CD8-positive, alpha-beta memory T cell (primary cell): ENCODE measurements around the gene BTBD19. TPM values are rescaled to one million over a fixed set of nuclear protein-coding genes. Genes with fewer than 3 reads are reported as not detected.
A peak's percentile ranks its signal among the peaks of the same experiment; 100 is the strongest.

Experiments used
- CTCF ChIA-PET: fragments of 350-600 bp; sonication (Branson Sonifier 250); formaldehyde crosslinking; loops from one replicate; lab custom pipeline; 2021; ENCODE audit warnings: antibody characterized with exemption; lab: Charles Lee
- POLR2A ChIA-PET: fragments of 350-600 bp; sonication (Branson Sonifier 250); formaldehyde crosslinking; loops from one replicate; lab custom pipeline; 2021; ENCODE audit warnings: antibody characterized with exemption; lab: Charles Lee
- DNase-seq, 5 donors: peaks; one replicate each; pipeline versions ENCODE4 v3.0.0 to v3.0.0-alpha.2; 2020 to 2022; ENCODE audit warnings: mixed read lengths in 1 of 5
- H3K27ac ChIP-seq: one replicate; pipeline ENCODE4 v1.7.0; 2013; ENCODE audit warnings: low read depth, mild to moderate bottlenecking, low read length, moderate library complexity
- H3K27me3 ChIP-seq: 2 replicates; pipeline ENCODE4 v1.7.0; 2013; ENCODE audit warnings: low read length, mild to moderate bottlenecking; ENCODE audit not compliant: insufficient read depth, poor library complexity, severe bottlenecking
- H3K36me3 ChIP-seq: 2 replicates; pipeline ENCODE4 v1.7.0; 2013; ENCODE audit warnings: mild to moderate bottlenecking, low read length, moderate library complexity; ENCODE audit not compliant: insufficient read depth
- H3K4me1 ChIP-seq: 2 replicates; pipeline ENCODE4 v1.7.0; 2013; ENCODE audit warnings: mild to moderate bottlenecking, low read length, moderate library complexity; ENCODE audit not compliant: insufficient read depth
- H3K4me3 ChIP-seq: 2 replicates; pipeline ENCODE4 v1.7.0; 2013; ENCODE audit warnings: mild to moderate bottlenecking, low read length
- H3K9me3 ChIP-seq: 2 replicates; pipeline ENCODE4 v1.7.0; 2013; ENCODE audit warnings: mild to moderate bottlenecking, low read length
- H3K27ac Mint-ChIP-seq, 8 donors: one replicate each; pipeline ENCODE4 v1.8.0; 2020 to 2021; ENCODE audit warnings: mixed read lengths in 8 of 8, mild to moderate bottlenecking in 6 of 8, inconsistent platforms in 3 of 8, moderate library complexity in 3 of 8
- H3K27me3 Mint-ChIP-seq, 2 donors: one replicate each; pipeline ENCODE4 v1.8.0; 2020 to 2021; ENCODE audit warnings: mixed read lengths in 2 of 2, mild to moderate bottlenecking in 1 of 2, moderate library complexity in 1 of 2
- H3K36me3 Mint-ChIP-seq, 3 donors: one replicate each; pipeline ENCODE4 v1.8.0; 2020 to 2021; ENCODE audit warnings: mixed read lengths in 3 of 3, inconsistent platforms in 1 of 3, mild to moderate bottlenecking in 1 of 3
- H3K4me1 Mint-ChIP-seq, 3 donors: one replicate each; pipeline ENCODE4 v1.8.0; 2020 to 2021; ENCODE audit warnings: mixed read lengths in 3 of 3, inconsistent platforms in 1 of 3, mild to moderate bottlenecking in 1 of 3
- H3K4me3 Mint-ChIP-seq, 7 donors: one replicate each; pipeline ENCODE4 v1.8.0; 2020 to 2021; ENCODE audit warnings: mixed read lengths in 7 of 7, mild to moderate bottlenecking in 6 of 7, moderate library complexity in 4 of 7, inconsistent platforms in 2 of 7
- H3K9me3 Mint-ChIP-seq, 5 donors: one replicate each; pipeline ENCODE4 v1.8.0; 2020 to 2022; ENCODE audit warnings: mixed read lengths in 5 of 5, mild to moderate bottlenecking in 3 of 5, moderate library complexity in 2 of 5, inconsistent platforms in 1 of 5
- polyA plus RNA-seq: library from polyadenylated mRNA; unstranded; fragments of 300-500 nt; fragmentation: Illumina TruSeq; gene quantifications from one replicate; pipeline ENCODE4 v1.2.3, GENCODE V29; 2021
- total RNA-seq, 2 experiments: library from RNA; stranded (reverse); gene quantifications; one replicate each; pipeline ENCODE4 v1.2.3, GENCODE V29; 2021

BTBD19 gene
- total and polyA plus RNA-seq, 3 experiments from 2014 or later, result 0.24 to 7.8 (median 7.3) TPM

GRCh38 chr1:44784094-44785028 is 24.0 kb upstream of the BTBD19 start:
- POLR2A ChIA-PET, result interaction anchor here (0.7 to 5.8 kb wide), 5 partner anchors 9 to 237 kb away, joined by 3 to 49 read pairs (median 3); partner anchors contain the start of genes PLK3, RNU5D-1 and RPS8
- H3K9me3 ChIP-seq, result no peaks in the 10 kb centered on the region
- CTCF ChIA-PET, result interaction anchor here (0.7 to 5.9 kb wide), 11 partner anchors 8 to 234 kb away, joined by 3 to 39 read pairs (median 5); partner anchors contain the start of genes BTBD19, HECTD3, PLK3 and RPS8
- no peaks in the 10 kb centered on the region for H3K27me3 Mint-ChIP-seq
- H3K27ac Mint-ChIP-seq, result peak overlapping the region; percentile 59 to 96 (median 86)
- peaks cover 5 to 27% (median 9%) of the 10 kb centered on the region in 3 donors for H3K36me3 Mint-ChIP-seq
- H3K27ac ChIP-seq, result peak overlapping the region; percentile 47
- peaks cover 5% of the 10 kb centered on the region for H3K36me3 ChIP-seq
- peaks cover 29 to 36% (median 30%) of the 10 kb centered on the region in 3 donors for H3K4me1 Mint-ChIP-seq
- no peaks in the 10 kb centered on the region for H3K9me3 Mint-ChIP-seq
- H3K27me3 ChIP-seq, result no peaks in the 10 kb centered on the region
- H3K4me3 ChIP-seq, result peak overlapping the region; percentile 53
- DNase-seq, result peak in 4 of 5 donors; percentile 35 to 58 (median 40)
- peak overlapping the region; percentile 77 to 93 (median 82) for H3K4me3 Mint-ChIP-seq
- H3K4me1 ChIP-seq, result peaks cover 29% of the 10 kb centered on the region

- no peaks in the 10 kb centered on the region for H3K9me3 Mint-ChIP-seq
- Histone ChIP-seq H3K27me3 (no peaks in the 10 kb centered on the region), H3K9me3 (no peaks in the 10 kb centered on the region), H3K4me1 (peaks cover 29% of the 10 kb centered on the region), H3K36me3 (peaks cover 5% of the 10 kb centered on the region), H3K4me3 (peak overlapping the region; percentile 53), H3K27ac (no peak overlapping the region)
- peaks cover 29 to 36% (median 30%) of the 10 kb centered on the region in 3 donors for H3K4me1 Mint-ChIP-seq
- POLR2A ChIA-PET, result interaction anchor here (0.7 to 5.8 kb wide), 3 partner anchors 9 to 54 kb away, joined by 3 to 49 read pairs (median 6); partner anchors contain the start of genes PLK3, RNU5D-1 and RPS8
- no peaks in the 10 kb centered on the region for H3K27me3 Mint-ChIP-seq
- peaks cover 5 to 21% (median 7%) of the 10 kb centered on the region in 3 donors for H3K36me3 Mint-ChIP-seq
- CTCF ChIA-PET, result interaction anchor here (1.0 to 5.9 kb wide), 12 partner anchors 8 to 727 kb away, joined by 3 to 39 read pairs (median 5); partner anchors contain the start of genes BTBD19, HECTD3, PLK3 and RNU5D-1
- no peak for DNase-seq
- peak overlapping the region; percentile 52 to 96 (median 83) for H3K27ac Mint-ChIP-seq
- peak overlapping the region; percentile 76 to 93 (median 82) for H3K4me3 Mint-ChIP-seq
These were observed 23.3 kb upstream of the BTBD19 start for GRCh38 chr1:44785029-44785380.

- DNase-seq, result no peak
- Mint-ChIP-seq H3K27me3 (no peaks in the 10 kb centered on the region), H3K4me1 (peaks cover 27 to 36% (median 30%) of the 10 kb centered on the region in 3 donors), H3K27ac (peak overlapping the region; percentile 54 to 98 (median 83)), H3K4me3 (peak overlapping the region; percentile 76 to 93 (median 82)), H3K9me3 (no peaks in the 10 kb centered on the region), H3K36me3 (peaks cover 2 to 15% (median 5%) of the 10 kb centered on the region in 3 donors)
- Histone ChIP-seq H3K27me3 (no peaks in the 10 kb centered on the region), H3K4me1 (peaks cover 29% of the 10 kb centered on the region), H3K9me3 (no peaks in the 10 kb centered on the region), H3K4me3 (peak overlapping the region; percentile 74), H3K27ac (no peak overlapping the region), H3K36me3 (peaks cover 5% of the 10 kb centered on the region)
- ChIA-PET CTCF (interaction anchor here (0.6 to 5.9 kb wide), 13 partner anchors 9 to 726 kb away, joined by 3 to 39 read pairs (median 5); partner anchors contain the start of genes BTBD19, DYNLT4, HECTD3 and PLK3), POLR2A (interaction anchor here (1.2 to 5.8 kb wide), 4 partner anchors 10 to 226 kb away, joined by 4 to 49 read pairs (median 6); partner anchors contain the start of genes PLK3, RPS8 and UROD)
These were observed 22.7 kb upstream of the BTBD19 start for GRCh38 chr1:44785501-44786137.

- CTCF ChIA-PET, result interaction anchor here (0.6 to 5.9 kb wide), 22 partner anchors 8 to 726 kb away, joined by 3 to 39 read pairs (median 4); partner anchors contain the start of genes BTBD19, DYNLT4, HECTD3 and PLK3
- Histone ChIP-seq H3K4me3 (peak overlapping the region; percentile 74), H3K9me3 (no peaks in the 10 kb centered on the region), H3K36me3 (peaks cover 4% of the 10 kb centered on the region), H3K27ac (no peak overlapping the region), H3K4me1 (peaks cover 29% of the 10 kb centered on the region), H3K27me3 (no peaks in the 10 kb centered on the region)
- no peaks in the 10 kb centered on the region for H3K27me3 Mint-ChIP-seq
- H3K4me1 Mint-ChIP-seq, result peaks cover 27 to 36% (median 30%) of the 10 kb centered on the region in 3 donors
- H3K4me3 Mint-ChIP-seq, result peak overlapping the region; percentile 76 to 93 (median 81)
- peaks cover under 1 to 8% (median 4%) of the 10 kb centered on the region in 3 donors for H3K36me3 Mint-ChIP-seq
- peak; percentile 71 to 83 (median 77) for DNase-seq
- H3K27ac Mint-ChIP-seq, result peak overlapping the region; percentile 77 to 98 (median 87)
- POLR2A ChIA-PET, result interaction anchor here (0.6 to 5.8 kb wide), 5 partner anchors 10 to 226 kb away, joined by 3 to 49 read pairs (median 4); partner anchors contain the start of genes DYNLT4, PLK3, RPS8 and UROD
- no peaks in the 10 kb centered on the region for H3K9me3 Mint-ChIP-seq
These were observed 22.0 kb upstream of the BTBD19 start for GRCh38 chr1:44786138-44786840.

- H3K27me3 ChIP-seq, result no peaks in the 10 kb centered on the region
- DNase-seq, result no peak
- peaks cover 0 to 4% (median 0%) of the 10 kb centered on the region in 3 donors for H3K36me3 Mint-ChIP-seq
- H3K4me3 Mint-ChIP-seq, result peak overlapping the region; percentile 76 to 93 (median 81)
- peak overlapping the region; percentile 77 to 98 (median 87) for H3K27ac Mint-ChIP-seq
- H3K4me1 Mint-ChIP-seq, result peaks cover 27 to 36% (median 30%) of the 10 kb centered on the region in 3 donors
- ChIA-PET POLR2A (interaction anchor here (0.6 to 5.8 kb wide), 6 partner anchors 11 to 225 kb away, joined by 3 to 49 read pairs (median 4); partner anchors contain the start of genes DYNLT4, PLK3, RPS8 and UROD), CTCF (interaction anchor here (0.6 to 5.9 kb wide), 16 partner anchors 9 to 517 kb away, joined by 3 to 39 read pairs (median 3); partner anchors contain the start of genes BTBD19, DYNLT4, HECTD3 and PLK3)
- no peaks in the 10 kb centered on the region for H3K27me3 Mint-ChIP-seq
- no peaks in the 10 kb centered on the region for H3K9me3 ChIP-seq
- no peaks in the 10 kb centered on the region for H3K36me3 ChIP-seq
- peaks cover 29% of the 10 kb centered on the region for H3K4me1 ChIP-seq
- H3K4me3 ChIP-seq, result peak overlapping the region; percentile 74
- no peak overlapping the region for H3K27ac ChIP-seq
- no peaks in the 10 kb centered on the region for H3K9me3 Mint-ChIP-seq
These were observed 21.4 kb upstream of the BTBD19 start for GRCh38 chr1:44786841-44787426.

- H3K4me3 Mint-ChIP-seq, result no peak overlapping the region
- H3K27me3 Mint-ChIP-seq, result no peaks in the 10 kb centered on the region
- Histone ChIP-seq H3K4me1 (peaks cover 29% of the 10 kb centered on the region), H3K9me3 (no peaks in the 10 kb centered on the region), H3K36me3 (no peaks in the 10 kb centered on the region), H3K27ac (no peak overlapping the region), H3K4me3 (no peak overlapping the region), H3K27me3 (no peaks in the 10 kb centered on the region)
- H3K9me3 Mint-ChIP-seq, result no peaks in the 10 kb centered on the region
- ChIA-PET POLR2A (interaction anchor here (0.8 to 5.8 kb wide), 3 partner anchors 12 to 32 kb away, joined by 3 to 49 read pairs (median 12); partner anchors contain the start of genes PLK3 and RPS8), CTCF (interaction anchor here (0.8 to 5.9 kb wide), 11 partner anchors 9 to 225 kb away, joined by 3 to 39 read pairs (median 5); partner anchors contain the start of genes BTBD19, DYNLT4, HECTD3 and PLK3)
- peak overlapping the region in 1 of 8 donors; percentile 72 for H3K27ac Mint-ChIP-seq
- peaks cover 27 to 36% (median 30%) of the 10 kb centered on the region in 3 donors for H3K4me1 Mint-ChIP-seq
- no peak for DNase-seq
- peaks cover 0 to 2% (median 0%) of the 10 kb centered on the region in 3 donors for H3K36me3 Mint-ChIP-seq
These were observed 20.8 kb upstream of the BTBD19 start for GRCh38 chr1:44787506-44787905.
